Neural crest cell (in vitro differentiated cells): ENCODE results near the gene NT5C2. TPM values are rescaled to one million over a fixed set of nuclear protein-coding genes. Genes with fewer than 3 reads are reported as not detected.

Experiments
- DNase-seq: peaks from one replicate; pipeline ENCODE4 v3.0.0; 2021; ENCODE audit warnings: low read depth, mixed read lengths, low spot score
- H3K27ac Mint-ChIP-seq: one replicate; pipeline ENCODE4 v1.8.0; 2021; ENCODE audit warnings: mild to moderate bottlenecking, mixed read lengths; ENCODE audit not compliant: unreplicated experiment
- H3K27me3 Mint-ChIP-seq: 2 replicates; pipeline ENCODE4 v1.8.0; 2021; ENCODE audit warnings: low read depth, mild to moderate bottlenecking, mixed read lengths
- H3K36me3 Mint-ChIP-seq: 2 replicates; pipeline ENCODE4 v1.8.0; 2021; ENCODE audit warnings: low read depth, mild to moderate bottlenecking, mixed read lengths
- H3K4me1 Mint-ChIP-seq: 2 replicates; pipeline ENCODE4 v1.8.0; 2021; ENCODE audit warnings: mixed read lengths
- H3K4me3 Mint-ChIP-seq: one replicate; pipeline ENCODE4 v1.8.0; 2021; ENCODE audit warnings: mild to moderate bottlenecking, mixed read lengths
- H3K9me3 Mint-ChIP-seq: 2 replicates; pipeline ENCODE4 v1.8.0; 2021; ENCODE audit warnings: mixed read lengths
- CTCF ChIP-seq: fragments of 200-600 bp; sonication (generic); conservative IDR thresholded peaks from 2 replicates; pipeline ENCODE4 v1.5.0; 2021; ENCODE audit warnings: antibody characterized with exemption, mild to moderate bottlenecking
- total RNA-seq: library from RNA; stranded (reverse); gene quantifications from 2 replicates; pipeline ENCODE4 v1.2.1, GENCODE V29; 2021

Gene NT5C2
- total RNA-seq, 1 donor from 2014 or later: 71.3 TPM

GRCh38 chr10:103125323-103126267 is 67.5 kb downstream of the NT5C2 start:
- H3K9me3 Mint-ChIP-seq: peaks cover 1% of the 10 kb centered on the region
- H3K4me1 Mint-ChIP-seq: no peaks in the 10 kb centered on the region
- H3K27me3 Mint-ChIP-seq: no peaks in the 10 kb centered on the region
- no peak overlapping the region for H3K27ac Mint-ChIP-seq
- H3K36me3 Mint-ChIP-seq: peaks cover 11% of the 10 kb centered on the region
- no peak overlapping the region for H3K4me3 Mint-ChIP-seq
- TF ChIP-seq CTCF: no peak
- no peak for DNase-seq

DNA sequence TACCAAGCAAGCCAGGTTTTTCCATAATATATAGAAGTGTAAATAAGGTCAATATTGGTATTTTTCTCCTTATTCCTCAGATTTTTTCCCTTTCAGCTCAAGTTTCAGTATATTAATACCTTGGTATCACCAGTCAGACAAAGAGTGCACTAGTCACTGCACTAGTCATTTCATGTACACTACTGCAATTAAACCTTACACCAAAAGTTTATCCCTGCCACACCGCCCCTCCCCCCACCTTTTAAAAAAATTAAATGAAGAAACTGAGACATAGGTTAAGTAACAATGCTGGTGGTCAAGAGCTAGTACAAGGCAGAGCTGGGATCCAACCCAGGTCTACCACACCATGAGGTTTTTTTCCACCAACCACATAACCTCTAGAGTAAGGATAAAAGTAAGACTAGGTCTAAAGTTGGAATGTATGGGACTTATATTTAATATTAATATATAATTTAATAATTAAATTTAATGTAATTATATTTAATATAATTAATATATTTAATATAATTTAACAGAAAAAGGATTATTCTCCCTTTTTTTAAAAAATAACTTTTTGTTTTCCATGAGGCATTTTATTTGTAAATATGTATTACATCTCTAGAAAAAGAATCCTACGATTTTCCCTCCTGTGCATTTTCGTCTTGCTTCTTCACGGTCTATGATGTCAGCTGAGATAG is 68.5 kb downstream of the NT5C2 start:
- Mint-ChIP-seq H3K4me1 (no peaks in the 10 kb centered on the region), H3K27me3 (no peaks in the 10 kb centered on the region), H3K27ac (no peak overlapping the region), H3K9me3 (no peaks in the 10 kb centered on the region), H3K36me3 (peaks cover 9% of the 10 kb centered on the region), H3K4me3 (no peak overlapping the region)
- no peak for TF ChIP-seq CTCF
- DNase-seq: no peak

DNA sequence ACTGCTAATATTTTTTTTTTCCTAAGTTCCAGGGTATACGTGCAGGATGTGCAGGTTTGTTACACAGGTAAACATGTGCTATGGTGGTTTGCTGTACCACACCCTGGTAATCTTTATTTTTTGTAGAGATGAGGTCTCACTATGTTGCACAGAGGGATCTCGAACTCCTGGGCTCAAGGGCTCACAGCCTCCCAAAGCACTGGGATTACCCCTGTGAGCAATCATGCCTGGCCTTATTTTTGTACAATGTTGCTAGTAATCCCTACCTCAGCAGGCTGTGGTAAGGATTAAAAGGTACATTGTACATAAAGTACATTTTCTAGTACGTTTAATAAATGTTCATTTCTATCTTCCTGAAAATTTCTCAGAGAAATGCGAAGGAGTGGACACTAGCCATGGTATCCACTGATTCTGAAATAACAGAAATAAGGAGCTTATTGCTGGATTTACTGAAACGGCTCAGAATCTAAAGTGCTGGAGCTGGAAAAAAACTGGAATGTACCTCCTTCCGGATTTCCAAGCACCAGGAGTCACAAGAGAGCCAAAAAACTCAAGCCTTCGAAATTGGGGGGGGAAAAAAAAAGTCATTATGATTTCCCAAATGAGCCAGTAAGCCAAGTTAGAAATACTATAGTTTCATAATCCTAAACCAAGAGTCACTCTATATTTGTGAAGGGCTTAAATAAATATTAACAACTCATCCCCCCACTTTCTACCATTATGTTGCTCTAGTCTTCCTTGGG is 69.6 kb downstream of the NT5C2 start:
- H3K9me3 Mint-ChIP-seq: no peaks in the 10 kb centered on the region
- H3K4me3 Mint-ChIP-seq: no peak overlapping the region

DNA sequence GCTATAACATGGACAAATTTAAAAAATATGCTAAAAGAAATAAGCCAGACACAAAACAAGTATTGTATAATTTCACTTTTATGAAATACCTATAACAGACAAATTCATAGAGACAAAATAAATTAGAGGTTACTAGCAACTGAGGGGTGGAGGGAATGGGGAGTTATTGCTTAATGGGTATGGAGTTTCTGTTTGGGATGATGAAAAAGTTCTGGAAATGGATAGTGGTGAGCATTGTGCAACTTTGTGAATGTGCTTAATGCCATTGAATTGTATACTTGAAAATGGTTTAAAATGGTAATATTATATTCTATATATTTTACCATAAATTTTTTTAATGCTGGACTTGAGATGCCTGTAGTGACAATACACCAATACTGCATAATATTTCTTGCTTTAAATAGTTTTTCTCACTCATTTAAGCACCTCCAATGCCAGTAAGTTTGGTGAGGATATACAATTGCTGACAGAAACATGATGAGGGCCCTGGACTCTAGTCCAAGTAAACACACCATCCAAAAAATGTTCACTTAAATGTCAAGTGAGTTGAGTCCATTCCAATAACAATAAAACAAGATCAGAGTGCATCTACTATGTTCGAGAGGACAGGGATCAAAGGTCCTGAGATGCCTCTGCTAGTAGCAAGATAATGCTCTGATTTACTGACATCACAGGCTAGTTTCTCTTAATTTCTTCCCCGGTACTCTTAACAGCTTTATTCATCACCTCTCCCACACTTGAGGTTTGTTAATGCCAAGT is 71.9 kb downstream of the NT5C2 start:
- Mint-ChIP-seq H3K9me3 (no peaks in the 10 kb centered on the region), H3K4me3 (no peak overlapping the region), H3K27ac (no peak overlapping the region), H3K36me3 (peaks cover 4% of the 10 kb centered on the region), H3K27me3 (no peaks in the 10 kb centered on the region), H3K4me1 (no peaks in the 10 kb centered on the region)
- no peak for TF ChIP-seq CTCF
- DNase-seq: no peak

More for the DNA sequence above, 69.6 kb downstream of the NT5C2 start:
- no peak for DNase-seq
- H3K36me3 Mint-ChIP-seq: peaks cover 9% of the 10 kb centered on the region
- H3K27me3 Mint-ChIP-seq: no peaks in the 10 kb centered on the region
- no peak for TF ChIP-seq CTCF
- no peak overlapping the region for H3K27ac Mint-ChIP-seq
- H3K4me1 Mint-ChIP-seq: no peaks in the 10 kb centered on the region

DNA sequence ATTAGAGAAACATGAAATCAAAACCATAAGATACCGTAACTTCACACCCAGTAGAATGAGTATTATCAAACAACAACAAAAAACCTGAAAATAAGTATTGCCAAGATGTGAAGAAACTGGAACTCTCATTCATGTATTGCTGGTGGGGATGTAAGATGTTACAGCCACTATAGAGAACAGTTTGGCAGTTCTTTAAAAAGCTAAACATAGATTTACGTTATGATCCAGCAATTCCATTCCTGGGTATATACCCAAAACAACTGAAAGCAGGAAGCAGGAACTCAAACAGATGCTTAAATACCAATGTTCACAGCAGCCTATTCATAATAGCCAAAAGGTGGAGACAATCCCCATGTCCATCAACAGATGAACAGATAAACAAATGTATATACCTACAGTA is 72.5 kb downstream of the NT5C2 start:
- Mint-ChIP-seq H3K4me3 (no peak overlapping the region), H3K4me1 (no peaks in the 10 kb centered on the region), H3K27ac (no peak overlapping the region), H3K36me3 (peaks cover 4% of the 10 kb centered on the region), H3K9me3 (no peaks in the 10 kb centered on the region), H3K27me3 (no peaks in the 10 kb centered on the region)
- TF ChIP-seq CTCF: no peak
- DNase-seq: no peak
